COLO668 (cell line): Measurements from ENCODE around the gene TERT.

Experiments used
- DNase-seq: peaks from one replicate; lab custom pipeline; 2025; ENCODE audit not compliant: unreplicated experiment; lab: John Stamatoyannopoulos, UW

Gene TERT

GRCh38 chr5:1222621-1223277 lies 72.1 kb downstream of the TERT start:
- DNase-seq = no peak

- no peak for DNase-seq
These were observed 72.7 kb downstream of the TERT start for GRCh38 chr5:1222147-1222546.

GRCh38 chr5:1221721-1222120 lies 73.1 kb downstream of the TERT start:
- no peak for DNase-seq

GRCh38 chr5:1220831-1221230 lies 74.0 kb downstream of the TERT start:
- DNase-seq = no peak

- DNase-seq = no peak
These were observed 74.5 kb downstream of the TERT start for GRCh38 chr5:1220351-1220750.

- no peak for DNase-seq
These were observed 75.1 kb downstream of the TERT start for GRCh38 chr5:1219768-1220100.

GRCh38 chr5:1219098-1219767 lies 75.6 kb downstream of the TERT start:
- no peak for DNase-seq

- no peak for DNase-seq
These were observed 76.4 kb downstream of the TERT start for GRCh38 chr5:1218351-1219080.

- peak; percentile 25 for DNase-seq
These were observed 77.2 kb downstream of the TERT start for GRCh38 chr5:1217596-1218206.

- no peak for DNase-seq
These were observed 78.0 kb downstream of the TERT start for GRCh38 chr5:1216918-1217295.

GRCh38 chr5:1216211-1216917 lies 78.5 kb downstream of the TERT start:
- no peak for DNase-seq

GRCh38 chr5:1215320-1216096 lies 79.4 kb downstream of the TERT start:
- DNase-seq = no peak

GRCh38 chr5:1214936-1215220 lies 80.0 kb downstream of the TERT start:
- peak; percentile 60 for DNase-seq

GRCh38 chr5:1214163-1214935 lies 80.5 kb downstream of the TERT start:
- no peak for DNase-seq

GRCh38 chr5:1213508-1214162 lies 81.2 kb downstream of the TERT start:
- DNase-seq = no peak

GRCh38 chr5:1212881-1213280 lies 82.0 kb downstream of the TERT start:
- no peak for DNase-seq

GRCh38 chr5:1212271-1212670 lies 82.6 kb downstream of the TERT start:
- no peak for DNase-seq

GRCh38 chr5:1211701-1212100 lies 83.2 kb downstream of the TERT start:
- no peak for DNase-seq

GRCh38 chr5:1210832-1211251 lies 84.0 kb downstream of the TERT start:
- DNase-seq = no peak
